Stomach (tissue), 9 donors: ENCODE measurements around the gene TST. TPM values are rescaled to one million over a fixed set of nuclear protein-coding genes. Genes with fewer than 3 reads are reported as not detected.

Experiments used
- DNase-seq, 2 donors: peaks; one replicate each; pipeline versions ENCODE4 v3.0.0 to v3.0.0-alpha.2; 2013 to 2019
- H3K27ac ChIP-seq, 5 donors: fragments of 200-600 bp in 4 of 5; sonication (generic) in 4 of 5; one replicate each; pipeline ENCODE4 v1.5.1; 2013 to 2019; ENCODE audit warnings: mild to moderate bottlenecking in 1 of 5, moderate library complexity in 1 of 5
- H3K27me3 ChIP-seq, 3 donors: fragments of 200-600 bp; sonication (generic); one replicate each; pipeline ENCODE4 v1.5.1; 2017 to 2019; ENCODE audit warnings: mixed run types in 1 of 3
- H3K36me3 ChIP-seq, 4 donors: fragments of 200-600 bp; sonication (generic); 1 replicate in 3 of 4; 2 replicates in 1 of 4; pipeline ENCODE4 v1.5.1; 2016 to 2019
- H3K4me1 ChIP-seq, 4 donors: fragments of 200-600 bp; sonication (generic); one replicate each; pipeline ENCODE4 v1.5.1; 2016 to 2019
- H3K4me3 ChIP-seq, 4 donors: fragments of 200-600 bp; sonication (generic) in 3 of 4; one replicate each; pipeline ENCODE4 v1.5.1; 2016 to 2019; ENCODE audit warnings: mild to moderate bottlenecking in 1 of 4
- H3K9me3 ChIP-seq, 4 donors: fragments of 200-600 bp; sonication (generic); one replicate each; pipeline ENCODE4 v1.5.1; 2016 to 2019
- CTCF ChIP-seq, 7 experiments: fragments of 450-650 bp in 4 of 7; fragments of 200-600 bp in 3 of 7; sonication (generic) in 3 of 7; IDR thresholded peaks; one replicate each; pipeline ENCODE4 v1.5.1; 2016 to 2019; ENCODE audit warnings: antibody characterized with exemption in 7 of 7, control low read depth in 2 of 7, mild to moderate bottlenecking in 1 of 7
- EP300 ChIP-seq: sonication (generic); formaldehyde crosslinking; IDR thresholded peaks from one replicate; pipeline ENCODE4 v1.6.1; 2017; ENCODE audit warnings: antibody characterized with exemption
- POLR2A ChIP-seq, 4 donors: fragments of 450-650 bp; IDR thresholded peaks; one replicate each; pipeline ENCODE4 v1.6.1; 2016; ENCODE audit warnings: antibody characterized with exemption in 4 of 4, control low read depth in 2 of 4, mild to moderate bottlenecking in 1 of 4, moderate library complexity in 1 of 4
- POLR2AphosphoS5 ChIP-seq, 3 donors: sonication (generic); formaldehyde crosslinking; IDR thresholded peaks; one replicate each; pipeline ENCODE4 v1.6.1; 2016; ENCODE audit warnings: antibody characterized with exemption in 3 of 3
- WGBS, 5 donors: extraction: QIAGEN DNeasy Blood & Tissue Kit in 3 of 5; methylation state at CpG; one replicate each; pipeline versions ENCODE4 v1.1.5 to v1.1.7; 2013 to 2018; 5-methylcytosine and 5-hydroxymethylcytosine counted together
- intact Hi-C: fragments of 100-400 bp; cut with DNase I; formaldehyde crosslinking; loops from one replicate; pipeline ENCODE4 v1.15.1; 2023; ENCODE audit warnings: low total_unique reads
- polyA plus RNA-seq, 3 donors: library from polyadenylated mRNA; stranded (reverse); fragments of 200-250 nt; gene quantifications; one replicate each; pipeline ENCODE4 v1.2.3, GENCODE V29; 2013
- total RNA-seq, 5 donors: library from RNA; depleted of rRNA; stranded (reverse); fragments of >200 nt; gene quantifications; one replicate each; pipeline versions ENCODE4 v1.1.0 to v1.2.3, GENCODE V29; 2014 to 2016
- donor health status: healthy with polysubstance abuse.
- donor health status: Bipolar disorder and iron deficiency.
- donor health status: healthy.

Gene TST
- total and polyA plus RNA-seq, 8 donors, result 51.8 to 709 (median 95.3) TPM

- H3K4me3 ChIP-seq, result no peak overlapping the region
- TF ChIP-seq EP300 (no peak), POLR2AphosphoS5 (IDR thresholded peaks at IDR 0.05) (no peak)
- H3K27ac ChIP-seq, result no peak overlapping the region
- H3K36me3 ChIP-seq, result no peaks in the 10 kb centered on the region
- peaks cover 5 to 12% (median 11%) of the 10 kb centered on the region in 4 donors for H3K4me1 ChIP-seq
- no peak for DNase-seq
- H3K27me3 ChIP-seq, result no peaks in the 10 kb centered on the region
- intact Hi-C loops, result loop anchor here (10.0 kb wide), 1 partner anchor 122 kb away; no protein-coding TSS in a partner anchor
- H3K9me3 ChIP-seq, result no peaks in the 10 kb centered on the region
- WGBS, 5 donors, result 87 to 94% (median 89%) methylated on average over 4 of the region's 4 CpGs
These were observed 42.6 kb downstream of the TST start for GRCh38 chr22:36976606-36977005.

GRCh38 chr22:36971341-36972125, 47.7 kb downstream of the TST start:
- Histone ChIP-seq H3K27ac (no peak overlapping the region), H3K9me3 (no peaks in the 10 kb centered on the region), H3K36me3 (no peaks in the 10 kb centered on the region), H3K4me1 (peaks cover 0 to 7% (median 0%) of the 10 kb centered on the region in 4 donors), H3K4me3 (no peak overlapping the region), H3K27me3 (peaks cover 0 to 4% (median 0%) of the 10 kb centered on the region in 3 donors)
- no peak for TF ChIP-seq CTCF (IDR thresholded peaks at IDR 0.05)
- TF ChIP-seq POLR2A (IDR thresholded peaks at IDR 0.05), result no peak
- TF ChIP-seq EP300, result no peak
- no peak for TF ChIP-seq POLR2AphosphoS5 (IDR thresholded peaks at IDR 0.05)
- intact Hi-C loops, result loop anchor here (10.0 kb wide), 1 partner anchor 117 kb away; no protein-coding TSS in a partner anchor
- DNase-seq, result no peak
- WGBS, 5 donors, result 57 to 68% (median 65%) methylated on average over 19 of the region's 19 CpGs

- WGBS, 5 donors, result 90 to 94% (median 91%) methylated on average over 5 of the region's 5 CpGs
- Histone ChIP-seq H3K4me1 (peaks cover 0 to 7% (median 0%) of the 10 kb centered on the region in 4 donors), H3K9me3 (no peaks in the 10 kb centered on the region), H3K27me3 (peaks cover 0 to 4% (median 0%) of the 10 kb centered on the region in 3 donors), H3K4me3 (no peak overlapping the region), H3K36me3 (no peaks in the 10 kb centered on the region), H3K27ac (no peak overlapping the region)
- no peak for DNase-seq
- intact Hi-C loops, result no loop called here
- TF ChIP-seq POLR2AphosphoS5 (IDR thresholded peaks at IDR 0.05), result no peak
- TF ChIP-seq POLR2A (IDR thresholded peaks at IDR 0.05), result no peak
- TF ChIP-seq CTCF (IDR thresholded peaks at IDR 0.05), result no peak
- no peak for TF ChIP-seq EP300
These were observed 50.8 kb downstream of the TST start for GRCh38 chr22:36968249-36968964.

- peaks cover 0 to 7% (median 0%) of the 10 kb centered on the region in 4 donors for H3K4me1 ChIP-seq
- TF ChIP-seq POLR2A (IDR thresholded peaks at IDR 0.05) (no peak), POLR2AphosphoS5 (IDR thresholded peaks at IDR 0.05) (no peak), EP300 (no peak), CTCF (IDR thresholded peaks at IDR 0.05) (no peak)
- no peak overlapping the region for H3K4me3 ChIP-seq
- H3K27ac ChIP-seq, result no peak overlapping the region
- peaks cover 0 to 4% (median 0%) of the 10 kb centered on the region in 3 donors for H3K27me3 ChIP-seq
- H3K9me3 ChIP-seq, result no peaks in the 10 kb centered on the region
- no peak for DNase-seq
- no peaks in the 10 kb centered on the region for H3K36me3 ChIP-seq
- 76 to 85% (median 84%) methylated on average over 11 of the region's 11 CpGs for WGBS, 5 donors
- intact Hi-C loops, result no loop called here
These were observed 52.3 kb downstream of the TST start for GRCh38 chr22:36966851-36967540.
